Heart left ventricle (tissue), 16 donors: ENCODE data around the gene ALOX5AP. TPM values are rescaled to one million over a fixed set of nuclear protein-coding genes. Genes with fewer than 3 reads are reported as not detected.

Source experiments
- ATAC-seq, 4 donors: fragments of 200-7000 bp; cut with Tn5 transposase; one replicate each; pipeline ENCODE4 v1.9.1; 2020 to 2022; ENCODE audit warnings: moderate library complexity in 4 of 4, mild to moderate bottlenecking in 3 of 4, moderate number of reproducible peaks in 1 of 4
- DNase-seq, 5 donors: peaks; one replicate each; pipeline ENCODE4 v3.0.0-alpha.2; 2020
- H3K27ac ChIP-seq, 12 donors: fragments of 200-600 bp; sonication (generic) in 4 of 12; one replicate each; pipeline versions ENCODE4 v1.5.0 to v1.8.0; 2016 to 2022; ENCODE audit warnings: mild to moderate bottlenecking in 2 of 12
- H3K27me3 ChIP-seq, 9 donors: fragments of 200-600 bp; sonication (generic) in 2 of 9; one replicate each; pipeline versions ENCODE4 v1.5.1 to v1.8.0; 2016 to 2022; ENCODE audit warnings: mild to moderate bottlenecking in 3 of 9
- H3K36me3 ChIP-seq, 9 donors: fragments of 200-600 bp; sonication (generic) in 2 of 9; one replicate each; pipeline versions ENCODE4 v1.5.0 to v1.8.0; 2018 to 2022; ENCODE audit warnings: mild to moderate bottlenecking in 2 of 9
- H3K4me1 ChIP-seq, 12 donors: fragments of 200-600 bp; sonication (generic) in 4 of 12; one replicate each; pipeline versions ENCODE4 v1.5.0 to v1.8.0; 2016 to 2022; ENCODE audit warnings: mild to moderate bottlenecking in 3 of 12
- H3K4me3 ChIP-seq, 12 donors: fragments of 200-600 bp; sonication (generic) in 4 of 12; one replicate each; pipeline versions ENCODE4 v1.5.0 to v1.8.0; 2017 to 2022; ENCODE audit warnings: mild to moderate bottlenecking in 9 of 12, moderate library complexity in 4 of 12
- H3K9me3 ChIP-seq, 12 donors: fragments of 200-600 bp; sonication (generic) in 4 of 12; one replicate each; pipeline versions ENCODE4 v1.5.0 to v1.8.0; 2016 to 2022; ENCODE audit warnings: mild to moderate bottlenecking in 1 of 12
- POLR2A ChIP-seq, 2 donors: fragments of 450-650 bp; IDR thresholded peaks; one replicate each; pipeline ENCODE4 v1.6.1; 2017; ENCODE audit warnings: antibody characterized with exemption in 2 of 2, mild to moderate bottlenecking in 2 of 2, moderate library complexity in 2 of 2
- WGBS, 4 donors: extraction: QIAGEN DNeasy Blood & Tissue Kit in 2 of 4; methylation state at CpG; one replicate each; pipeline versions ENCODE4 v1.1.5 to v1.1.7; 2013 to 2018; 5-methylcytosine and 5-hydroxymethylcytosine counted together
- intact Hi-C, 10 donors: fragments of 100-400 bp; cut with DNase I; formaldehyde crosslinking; loops; one replicate each; pipeline versions ENCODE4 v1.11.1 to v1.14.2; 2022
- polyA plus RNA-seq, 2 donors: library from polyadenylated mRNA; stranded (reverse); fragments of 200-250 nt; gene quantifications; one replicate each; pipeline ENCODE4 v1.2.3, GENCODE V29; 2013
- total RNA-seq, 9 donors: library from RNA; depleted of rRNA in 2 of 9; stranded (reverse); fragments of >200 nt in 2 of 9; fragmentation: NEBNext Ultra II Directional in 3 of 9; extraction: Animal tissue kit (Norgen Biotek cat#: 25700) in 3 of 9; gene quantifications; one replicate each; pipeline versions ENCODE4 v1.1.0 to v1.2.4, GENCODE V29; 2016 to 2023
- TF ChIP-seq, protein P1 (sequence below), 12 donors: fragments of 200-600 bp; sonication (generic) in 4 of 12; IDR thresholded peaks; one replicate each; pipeline versions ENCODE4 v1.5.0 to v1.8.0; 2018 to 2022; ENCODE audit warnings: antibody characterized with exemption in 12 of 12, mild to moderate bottlenecking in 5 of 12
- donor health status: ischemic (EF 13 %, LVEDD 7.1; RV severe dilation, severe dysfunction).
- donor health status: healthy with polysubstance abuse.
- donor health status: DM: no; HTN: yes; CAD: no.
- donor health status: DM: no; HTN: no; CAD: no.
- donor health status: ischemic (EF 25% LVEDD 6.9; RV normal size, moderate dysfunction).
- donor health status: ischemic (EF 25% LVEDD 5.7; RV mildly dilated, moderate dysfunction).
- donor health status: healthy.
- donor health status: DM: yes; HTN: yes; CAD: no.
- donor health status: ischemic (EF 35%, LVEDD 5.7; RV mildly dilated, moderate dysfunction).
- donor health status: nonischemic (EF 11% LVEDD 7.7; RV severe dilation, severe dysfunction).
- donor health status: DM: yes; HTN: yes; CAD: no.
- donor health status: PGD.
- donor health status: ischemic (EF 29% LVEDD 5.4; RV normal size, mild dysfunction).
- donor health status: nonischemic (EF 23%, LVEDD 6.1; RV moderate dilation, normal function).

Gene ALOX5AP
- total and polyA plus RNA-seq, 11 donors = 0.88 to 24.3 (median 8.8) TPM

DNA sequence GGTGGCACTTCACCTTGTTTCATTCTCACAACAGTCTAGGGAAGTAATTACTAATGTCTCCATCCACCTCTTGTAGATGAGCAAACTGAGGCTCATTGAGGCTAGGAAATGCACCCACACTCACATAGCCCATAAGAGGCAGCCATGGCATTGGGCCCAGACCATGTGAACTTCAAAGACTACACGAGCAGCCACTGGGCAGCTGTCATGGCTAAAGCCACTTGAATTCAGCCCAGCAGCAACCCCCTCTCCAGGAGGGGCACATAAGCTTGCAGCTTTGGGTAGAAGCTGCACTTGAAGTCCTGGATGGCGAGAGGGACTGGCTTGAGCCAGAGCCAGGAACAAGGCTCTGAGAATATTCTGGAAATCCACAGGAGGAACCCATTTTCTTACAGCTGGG is 13.4 kb downstream of the ALOX5AP start:
- Histone ChIP-seq H3K4me3 (no peak overlapping the region), H3K27me3 (no peaks in the 10 kb centered on the region), H3K36me3 (peaks cover 0 to 20% (median 0%) of the 10 kb centered on the region in 9 donors), H3K27ac (no peak overlapping the region), H3K4me1 (peaks cover 0 to 52% (median 21%) of the 10 kb centered on the region in 12 donors), H3K9me3 (no peaks in the 10 kb centered on the region)
- no peak for DNase-seq
- TF ChIP-seq, protein P1, sequence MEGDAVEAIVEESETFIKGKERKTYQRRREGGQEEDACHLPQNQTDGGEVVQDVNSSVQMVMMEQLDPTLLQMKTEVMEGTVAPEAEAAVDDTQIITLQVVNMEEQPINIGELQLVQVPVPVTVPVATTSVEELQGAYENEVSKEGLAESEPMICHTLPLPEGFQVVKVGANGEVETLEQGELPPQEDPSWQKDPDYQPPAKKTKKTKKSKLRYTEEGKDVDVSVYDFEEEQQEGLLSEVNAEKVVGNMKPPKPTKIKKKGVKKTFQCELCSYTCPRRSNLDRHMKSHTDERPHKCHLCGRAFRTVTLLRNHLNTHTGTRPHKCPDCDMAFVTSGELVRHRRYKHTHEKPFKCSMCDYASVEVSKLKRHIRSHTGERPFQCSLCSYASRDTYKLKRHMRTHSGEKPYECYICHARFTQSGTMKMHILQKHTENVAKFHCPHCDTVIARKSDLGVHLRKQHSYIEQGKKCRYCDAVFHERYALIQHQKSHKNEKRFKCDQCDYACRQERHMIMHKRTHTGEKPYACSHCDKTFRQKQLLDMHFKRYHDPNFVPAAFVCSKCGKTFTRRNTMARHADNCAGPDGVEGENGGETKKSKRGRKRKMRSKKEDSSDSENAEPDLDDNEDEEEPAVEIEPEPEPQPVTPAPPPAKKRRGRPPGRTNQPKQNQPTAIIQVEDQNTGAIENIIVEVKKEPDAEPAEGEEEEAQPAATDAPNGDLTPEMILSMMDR (IDR thresholded peaks at IDR 0.05) = no peak
- no peak for TF ChIP-seq POLR2A (IDR thresholded peaks at IDR 0.05)
- intact Hi-C loops = no loop called here
- ATAC-seq = no peak
- WGBS, 4 donors = 77 to 92% (median 82%) methylated on average over 2 of the region's 2 CpGs

DNA sequence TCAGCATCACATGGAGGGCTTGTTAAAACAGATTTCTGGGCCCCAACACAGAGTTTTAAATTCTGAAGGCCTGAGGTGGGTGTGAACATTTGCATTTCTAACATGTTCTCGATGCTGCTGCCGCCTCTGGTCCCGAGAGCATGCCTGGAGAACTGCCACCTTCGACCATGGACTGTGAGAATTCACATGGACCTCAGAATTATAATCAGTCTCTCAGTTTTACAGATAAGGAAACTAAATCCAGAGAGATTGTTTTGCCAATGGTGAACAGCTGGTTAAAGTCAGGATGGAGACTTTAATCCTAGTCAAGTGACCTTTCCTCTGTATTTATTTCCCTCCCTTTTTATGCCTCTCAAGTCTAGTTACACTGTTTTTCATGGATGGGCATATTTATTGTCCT is 14.7 kb downstream of the ALOX5AP start:
- no peak overlapping the region for H3K27ac ChIP-seq
- WGBS, 4 donors = 52 to 86% (median 69%) methylated on average over 4 of the region's 4 CpGs
- intact Hi-C loops = no loop called here
- DNase-seq = no peak
- H3K27me3 ChIP-seq = no peaks in the 10 kb centered on the region
- H3K4me3 ChIP-seq = no peak overlapping the region
- ATAC-seq = no peak
- TF ChIP-seq POLR2A (IDR thresholded peaks at IDR 0.05) = no peak
- H3K9me3 ChIP-seq = no peaks in the 10 kb centered on the region
- peaks cover 0 to 21% (median 0%) of the 10 kb centered on the region in 9 donors for H3K36me3 ChIP-seq
- peaks cover 0 to 39% (median 18%) of the 10 kb centered on the region in 12 donors for H3K4me1 ChIP-seq

DNA sequence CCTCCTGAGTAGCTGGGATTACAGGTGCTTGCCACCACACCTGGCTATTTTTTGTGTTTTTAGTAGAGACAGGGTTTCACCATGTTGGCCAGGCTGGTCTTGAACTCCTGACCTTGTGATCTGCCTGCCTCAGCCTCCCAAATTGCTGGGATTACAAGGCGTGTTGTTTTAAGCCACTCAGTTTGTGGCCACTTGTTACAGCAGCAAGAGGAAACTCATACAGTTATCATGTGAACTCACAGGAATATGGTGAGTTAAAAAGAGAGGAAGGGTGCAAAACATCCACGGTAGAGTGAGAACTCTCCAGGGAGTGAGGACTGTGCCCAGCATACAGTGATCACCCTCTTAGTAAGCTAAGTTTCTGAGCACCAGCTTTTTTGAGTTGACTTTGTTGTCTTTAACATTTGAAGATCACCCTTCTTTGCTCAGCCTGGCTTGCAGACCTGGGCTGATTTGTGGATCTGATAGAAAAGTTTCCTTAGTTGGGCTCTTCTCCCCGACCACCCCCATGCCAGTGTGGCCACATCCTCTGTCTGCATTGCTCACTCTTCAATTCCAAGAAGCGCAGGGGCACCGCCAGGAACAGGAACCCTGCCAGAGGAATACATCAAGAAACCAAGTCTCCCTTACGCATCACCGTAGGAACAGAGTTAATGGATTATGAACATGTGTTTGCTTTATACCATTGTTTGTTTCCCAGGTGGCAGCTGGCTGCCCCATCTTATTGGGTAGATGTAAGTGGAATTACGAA is 16.0 kb downstream of the ALOX5AP start:
- DNase-seq (no peak), ATAC-seq (no peak)
- TF ChIP-seq, protein P1 (IDR thresholded peaks at IDR 0.05) = no peak
- no peak for TF ChIP-seq POLR2A (IDR thresholded peaks at IDR 0.05)
- H3K27ac ChIP-seq = no peak overlapping the region
- WGBS, 4 donors = 86 to 91% (median 87%) methylated on average over 8 of the region's 8 CpGs
- peaks cover 0 to 5% (median 0%) of the 10 kb centered on the region in 9 donors for H3K27me3 ChIP-seq
- peaks cover 0 to 21% (median 0%) of the 10 kb centered on the region in 9 donors for H3K36me3 ChIP-seq
- no peak overlapping the region for H3K4me3 ChIP-seq
- no peaks in the 10 kb centered on the region for H3K9me3 ChIP-seq
- H3K4me1 ChIP-seq = peaks cover 0 to 26% (median 14%) of the 10 kb centered on the region in 12 donors
- intact Hi-C loops = no loop called here

DNA sequence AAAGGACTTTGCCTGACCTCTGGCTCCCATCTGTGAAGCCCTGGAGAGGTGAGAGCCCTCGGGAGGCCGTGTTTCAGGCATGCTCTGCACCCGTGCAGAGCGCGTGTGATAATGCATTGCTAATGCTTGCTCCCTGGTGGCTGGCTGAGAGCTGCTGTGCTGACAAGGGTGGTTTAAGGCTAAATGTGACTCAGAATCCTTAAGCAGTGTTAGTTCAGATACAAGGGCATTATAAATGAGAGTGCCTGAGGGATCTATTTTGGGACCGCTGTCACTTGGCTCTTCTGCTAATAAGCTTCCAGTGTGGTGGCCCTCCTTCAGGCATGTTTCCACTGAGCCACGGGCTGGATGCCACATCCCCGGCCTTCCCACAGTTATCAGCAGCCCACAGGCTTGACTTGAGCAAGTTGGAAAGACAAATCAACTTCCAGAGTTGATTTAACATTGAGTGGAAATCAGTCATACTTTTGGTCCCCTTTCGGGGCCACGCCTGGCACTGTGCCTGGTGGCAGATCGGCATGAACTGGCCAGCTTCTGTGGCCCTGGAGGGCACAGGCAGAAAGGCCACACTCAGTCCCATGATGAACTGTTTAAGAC is 17.0 kb downstream of the ALOX5AP start:
- 23 to 45% (median 42%) methylated on average over 7 to 11 of the region's 11 CpGs for whole genome bisulfite sequencing, 4 donors
- Histone ChIP-seq H3K4me1 (peaks cover 0 to 21% (median 10%) of the 10 kb centered on the region in 12 donors), H3K4me3 (no peak overlapping the region), H3K36me3 (peaks cover 0 to 27% (median 0%) of the 10 kb centered on the region in 9 donors), H3K27me3 (peaks cover 0 to 5% (median 0%) of the 10 kb centered on the region in 9 donors), H3K9me3 (no peaks in the 10 kb centered on the region), H3K27ac (peak overlapping the region in 10 of 12 donors; percentile 8 to 77 (median 36))
- DNase-seq (peak in 4 of 5 donors; percentile 12 to 70 (median 66)), ATAC-seq (peak; percentile 57 to 97 (median 92))
- intact Hi-C loops = no loop called here
- TF ChIP-seq, protein P1 (IDR thresholded peaks at IDR 0.05) = no peak
- TF ChIP-seq POLR2A (IDR thresholded peaks at IDR 0.05) = no peak
